ENCODE results near the gene ALK.

DNA sequence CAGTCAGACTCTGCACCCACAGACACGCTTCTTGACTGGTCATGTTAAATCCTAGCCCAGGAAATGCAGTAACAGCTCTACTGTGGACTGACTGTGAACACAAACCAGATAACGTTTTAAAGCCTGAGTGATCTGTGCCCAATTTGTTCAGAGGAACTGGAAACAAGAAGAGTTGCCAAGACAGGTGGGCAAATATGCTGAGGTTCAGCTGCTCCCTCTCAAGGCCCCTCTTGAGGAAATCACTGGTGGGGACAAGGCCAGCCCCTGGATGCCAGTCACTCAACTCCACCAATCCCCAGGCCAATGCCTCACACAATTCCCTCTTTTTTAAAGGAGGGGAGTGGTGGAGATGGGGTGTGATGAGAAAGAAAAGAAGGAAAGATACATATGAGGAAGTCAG, 261.2 kb downstream of the ALK start:
- TF ChIP-seq CTCF (IDR thresholded peaks at IDR 0.05) (no peak), EZH2 (IDR thresholded peaks at IDR 0.05; ENCODE audit: borderline replicate concordance, insufficient read depth, low read depth, low read length, poor library complexity, severe bottlenecking) (no peak)
